Upper lobe of right lung (tissue), 1 donor: ENCODE measurements around the gene NEURL4. TPM values are rescaled to one million over a fixed set of nuclear protein-coding genes. Genes with fewer than 3 reads are reported as not detected.

Experiments
- ATAC-seq: fragments of 200-7000 bp; cut with Tn5 transposase; one replicate; pipeline ENCODE4 v1.9.1; 2020; ENCODE audit warnings: mild to moderate bottlenecking, moderate library complexity
- DNase-seq: peaks from one replicate; pipeline ENCODE4 v3.0.0-alpha.2; 2020
- H3K27ac ChIP-seq: fragments of 200-600 bp; one replicate; pipeline ENCODE4 v1.8.0; 2022
- H3K27me3 ChIP-seq: fragments of 200-600 bp; one replicate; pipeline ENCODE4 v1.8.0; 2022; ENCODE audit warnings: mild to moderate bottlenecking
- H3K36me3 ChIP-seq: fragments of 200-600 bp; one replicate; pipeline ENCODE4 v1.8.0; 2022
- H3K4me1 ChIP-seq: fragments of 200-600 bp; one replicate; pipeline ENCODE4 v1.8.0; 2022
- H3K4me3 ChIP-seq: fragments of 200-600 bp; one replicate; pipeline ENCODE4 v1.8.0; 2022; ENCODE audit warnings: mild to moderate bottlenecking
- H3K9me3 ChIP-seq: fragments of 200-600 bp; one replicate; pipeline ENCODE4 v1.8.0; 2022
- intact Hi-C: fragments of 100-400 bp; cut with DNase I; formaldehyde crosslinking; loops from one replicate; pipeline ENCODE4 v1.11.0; 2022
- total RNA-seq: library from RNA; stranded (reverse); fragmentation: NEBNext Ultra II Directional; extraction: Animal tissue kit (Norgen Biotek cat#: 25700); gene quantifications from one replicate; pipeline ENCODE4 v1.2.1, GENCODE V29; 2021
- TF ChIP-seq, protein P1 (sequence below): fragments of 200-600 bp; IDR thresholded peaks from one replicate; pipeline ENCODE4 v1.8.0; 2022; ENCODE audit warnings: antibody characterized with exemption
- donor health status: DM: no; HTN: yes; CAD: no; lungs with severe emphysema.

NEURL4 gene
- total RNA-seq, 1 donor from 2014 or later, result 37.6 TPM

DNA sequence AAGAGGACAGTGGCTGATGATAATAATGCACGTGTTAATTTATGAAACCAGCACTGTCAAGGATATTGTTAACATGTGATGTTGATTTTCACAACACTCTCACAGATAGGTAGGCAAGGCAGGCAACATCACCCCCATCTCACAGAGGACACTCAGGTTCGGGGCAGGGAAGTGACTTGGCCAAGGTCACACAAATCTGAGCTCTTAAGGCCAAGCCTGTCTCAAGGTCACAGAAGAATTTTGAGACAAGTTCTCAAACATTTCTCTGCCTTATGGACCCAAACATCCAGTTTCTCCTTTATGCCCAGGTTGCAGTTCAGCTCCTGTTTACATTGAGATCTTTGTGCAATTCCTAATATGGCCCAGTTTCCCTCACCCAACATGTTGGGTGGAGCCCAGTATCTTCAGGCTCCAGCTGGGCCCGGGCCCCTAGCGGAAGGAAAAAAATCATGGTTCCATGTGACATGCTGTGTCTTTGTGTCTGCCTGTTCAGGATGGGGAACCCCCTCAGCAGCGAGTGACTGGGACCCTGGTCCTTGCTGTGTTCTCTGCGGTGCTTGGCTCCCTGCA, 46.3 kb downstream of the NEURL4 start:
- ATAC-seq (no peak), DNase-seq (no peak)
- TF ChIP-seq, protein P1, sequence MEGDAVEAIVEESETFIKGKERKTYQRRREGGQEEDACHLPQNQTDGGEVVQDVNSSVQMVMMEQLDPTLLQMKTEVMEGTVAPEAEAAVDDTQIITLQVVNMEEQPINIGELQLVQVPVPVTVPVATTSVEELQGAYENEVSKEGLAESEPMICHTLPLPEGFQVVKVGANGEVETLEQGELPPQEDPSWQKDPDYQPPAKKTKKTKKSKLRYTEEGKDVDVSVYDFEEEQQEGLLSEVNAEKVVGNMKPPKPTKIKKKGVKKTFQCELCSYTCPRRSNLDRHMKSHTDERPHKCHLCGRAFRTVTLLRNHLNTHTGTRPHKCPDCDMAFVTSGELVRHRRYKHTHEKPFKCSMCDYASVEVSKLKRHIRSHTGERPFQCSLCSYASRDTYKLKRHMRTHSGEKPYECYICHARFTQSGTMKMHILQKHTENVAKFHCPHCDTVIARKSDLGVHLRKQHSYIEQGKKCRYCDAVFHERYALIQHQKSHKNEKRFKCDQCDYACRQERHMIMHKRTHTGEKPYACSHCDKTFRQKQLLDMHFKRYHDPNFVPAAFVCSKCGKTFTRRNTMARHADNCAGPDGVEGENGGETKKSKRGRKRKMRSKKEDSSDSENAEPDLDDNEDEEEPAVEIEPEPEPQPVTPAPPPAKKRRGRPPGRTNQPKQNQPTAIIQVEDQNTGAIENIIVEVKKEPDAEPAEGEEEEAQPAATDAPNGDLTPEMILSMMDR, result no peak

DNA sequence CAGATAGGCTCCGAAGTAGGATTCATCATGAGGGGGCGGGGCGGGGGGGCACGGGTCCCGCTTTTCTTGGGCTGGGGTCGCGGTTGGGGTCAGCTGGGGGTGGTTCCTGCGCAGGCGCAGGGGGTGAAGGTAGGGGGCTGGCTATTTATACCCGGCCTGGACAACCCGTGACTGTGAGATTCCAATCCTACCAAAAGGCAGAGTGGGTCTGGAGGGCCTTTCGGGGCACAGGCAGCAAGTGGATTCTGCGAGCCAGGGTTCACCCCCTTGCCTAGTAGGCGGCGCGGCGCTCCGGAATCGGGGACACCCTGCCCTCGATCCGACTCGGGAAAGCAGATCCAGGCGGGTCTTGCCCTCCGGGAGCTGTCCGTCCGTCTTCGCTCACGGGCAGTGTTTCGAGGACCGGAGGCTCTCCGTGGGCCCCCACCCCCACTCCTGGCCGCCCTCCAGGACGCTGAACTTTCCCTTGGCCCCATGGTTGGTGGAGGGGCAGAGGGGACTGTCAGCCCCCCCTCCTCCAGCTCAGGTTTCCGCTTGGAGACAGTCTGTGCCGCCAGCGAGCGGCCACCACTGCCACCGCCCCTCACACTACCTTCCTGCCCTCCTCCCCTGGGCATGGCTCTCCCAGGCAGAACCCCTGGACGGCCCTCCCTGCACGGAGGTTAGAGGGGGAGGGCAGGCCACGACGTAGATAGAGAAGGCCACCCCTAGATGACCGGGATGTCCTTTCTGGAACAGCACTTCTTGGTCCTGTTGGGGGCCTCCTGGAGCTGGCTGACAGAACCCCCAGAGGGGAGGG, 47.0 kb downstream of the NEURL4 start:
- Histone ChIP-seq H3K9me3 (no peaks in the 10 kb centered on the region), H3K4me1 (peaks cover 20% of the 10 kb centered on the region), H3K4me3 (peak overlapping the region; percentile 53), H3K27ac (no peak overlapping the region), H3K27me3 (no peaks in the 10 kb centered on the region), H3K36me3 (no peaks in the 10 kb centered on the region)
- TF ChIP-seq, protein P1, result no peak
- ATAC-seq (no peak), DNase-seq (peak; percentile 72)
- intact Hi-C loops, result no loop called here

More for the DNA sequence above, 46.3 kb downstream of the NEURL4 start:
- Histone ChIP-seq H3K4me3 (no peak overlapping the region), H3K27ac (no peak overlapping the region), H3K27me3 (peaks cover 6% of the 10 kb centered on the region), H3K9me3 (no peaks in the 10 kb centered on the region), H3K4me1 (peaks cover 20% of the 10 kb centered on the region), H3K36me3 (no peaks in the 10 kb centered on the region)
- intact Hi-C loops, result no loop called here

DNA sequence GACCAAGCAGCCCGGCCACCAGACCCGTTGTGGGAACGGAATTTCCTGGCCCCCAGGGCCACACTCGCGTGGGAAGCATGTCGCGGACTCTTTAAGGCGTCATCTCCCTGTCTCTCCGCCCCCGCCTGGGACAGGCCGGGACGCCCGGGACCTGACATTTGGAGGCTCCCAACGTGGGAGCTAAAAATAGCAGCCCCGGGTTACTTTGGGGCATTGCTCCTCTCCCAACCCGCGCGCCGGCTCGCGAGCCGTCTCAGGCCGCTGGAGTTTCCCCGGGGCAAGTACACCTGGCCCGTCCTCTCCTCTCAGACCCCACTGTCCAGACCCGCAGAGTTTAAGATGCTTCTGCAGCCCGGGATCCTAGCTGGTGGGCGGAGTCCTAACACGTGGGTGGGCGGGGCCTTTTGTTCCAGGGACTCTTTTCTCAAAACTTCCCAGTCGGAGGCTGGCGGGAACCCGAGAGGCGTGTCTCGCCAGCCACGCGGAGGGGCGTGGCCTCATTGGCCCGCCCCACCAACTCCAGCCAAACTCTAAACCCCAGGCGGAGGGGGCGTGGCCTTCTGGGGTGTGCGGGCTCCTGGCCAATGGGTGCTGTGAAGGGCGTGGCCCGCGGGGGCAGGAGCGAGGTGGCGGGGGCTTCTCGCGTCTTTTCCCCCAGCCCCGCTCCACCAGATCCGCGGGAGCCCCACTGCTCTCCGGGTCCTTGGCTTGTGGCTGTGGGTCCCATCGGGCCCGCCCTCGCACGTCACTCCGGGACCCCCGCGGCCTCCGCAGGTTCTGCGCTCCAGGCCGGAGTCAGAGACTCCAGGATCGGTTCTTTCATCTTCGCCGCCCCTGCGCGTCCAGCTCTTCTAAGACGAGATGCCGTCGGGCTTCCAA, 47.8 kb downstream of the NEURL4 start, which contains the start of gene SLC2A4:
Gene SLC2A4 (plus strand): TSS at position 645 of the 879 bp plus-strand sequence. CDS start 217 bp downstream, at position 862.
- TF ChIP-seq, protein P1, result no peak
- Histone ChIP-seq H3K27me3 (no peaks in the 10 kb centered on the region), H3K27ac (peak within 1 kb of the TSS; percentile 61), H3K4me3 (peak within 1 kb of the TSS; percentile 53), H3K36me3 (no peaks in the 10 kb centered on the region), H3K9me3 (no peaks in the 10 kb centered on the region), H3K4me1 (peaks cover 20% of the 10 kb centered on the region)
- intact Hi-C loops, result no loop called here
- peak; percentile 94 for ATAC-seq
- peak; percentile 97 for DNase-seq

DNA sequence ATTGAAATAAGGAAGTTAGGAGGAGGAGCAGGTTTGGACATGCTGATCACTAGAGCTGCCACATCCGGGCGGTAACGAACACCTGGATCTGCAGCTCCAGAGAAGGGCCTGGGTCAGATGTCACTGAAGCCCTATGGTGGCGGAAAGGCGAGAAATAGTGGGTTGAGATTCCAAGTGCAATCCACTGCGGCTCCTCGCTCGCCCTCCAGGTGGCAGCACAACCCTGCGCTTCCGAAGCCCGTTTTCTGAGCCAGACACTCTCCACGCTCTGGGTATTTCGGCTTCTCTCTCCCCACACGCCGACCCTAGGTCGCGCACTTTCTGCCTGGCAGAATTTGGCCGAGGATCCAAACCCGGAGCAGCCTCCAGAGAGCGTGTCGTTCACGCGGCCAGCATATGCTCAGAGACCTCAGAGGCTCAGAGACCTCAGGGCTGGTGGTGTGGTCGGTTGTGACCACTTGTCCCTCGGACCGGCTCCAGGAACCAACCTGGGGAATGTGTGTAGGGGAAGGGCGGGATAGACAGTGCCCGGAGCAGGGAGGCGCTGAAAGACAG, 48.5 kb downstream of the NEURL4 start:
- Histone ChIP-seq H3K36me3 (no peaks in the 10 kb centered on the region), H3K4me3 (peak overlapping the region; percentile 53), H3K4me1 (peaks cover 20% of the 10 kb centered on the region), H3K27ac (peak overlapping the region; percentile 61), H3K9me3 (no peaks in the 10 kb centered on the region), H3K27me3 (no peaks in the 10 kb centered on the region)
- peak; percentile 90 for ATAC-seq
- intact Hi-C loops, result no loop called here
- TF ChIP-seq, protein P1, result peak; percentile 95
- DNase-seq, result peak; percentile 91

DNA sequence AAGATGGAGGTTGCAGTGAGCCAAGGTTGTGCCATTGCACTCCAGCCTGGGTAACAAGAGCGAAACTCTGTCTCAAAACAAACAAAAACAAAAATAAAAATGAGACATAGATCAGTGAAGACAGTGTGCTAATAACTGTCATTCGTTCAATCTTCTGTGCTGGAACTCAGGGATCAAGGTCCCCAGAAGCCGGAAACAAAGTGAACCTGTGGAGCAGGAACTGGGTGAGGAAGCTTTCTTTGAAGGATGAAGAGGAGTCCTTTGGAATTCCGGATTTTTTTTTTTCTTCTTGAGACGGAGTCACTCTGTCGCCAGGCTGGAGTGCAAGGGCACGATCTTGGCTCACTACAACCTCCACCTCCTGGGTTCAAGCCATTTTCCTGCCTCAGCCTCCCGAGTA, 49.7 kb downstream of the NEURL4 start:
- H3K36me3 ChIP-seq, result no peaks in the 10 kb centered on the region
- no peak overlapping the region for H3K4me3 ChIP-seq
- no peaks in the 10 kb centered on the region for H3K9me3 ChIP-seq
- no peaks in the 10 kb centered on the region for H3K27me3 ChIP-seq
- intact Hi-C loops, result no loop called here
- no peak for DNase-seq
- peaks cover 20% of the 10 kb centered on the region for H3K4me1 ChIP-seq
- H3K27ac ChIP-seq, result no peak overlapping the region
- no peak for ATAC-seq
- TF ChIP-seq, protein P1, result no peak
